OCI-LY7 (cell line): Measurements from ENCODE around the gene ITGAE. TPM values are rescaled to one million over a fixed set of nuclear protein-coding genes. Genes with fewer than 3 reads are reported as not detected.
A peak's percentile ranks its signal among the peaks of the same experiment; 100 is the strongest.

Experiments used
- BruUV-seq: library from RNA; stranded (reverse); fragments of 400-500 nt; replicated peaks from 2 replicates; lab custom pipeline; 2021; lab: Mats Ljungman, UMichigan
- CTCF ChIA-PET: fragments of 300-600 bp; sonication (Branson Sonifier 250); formaldehyde crosslinking; loops from one replicate; lab custom pipeline; 2022; ENCODE audit warnings: antibody characterized with exemption; ENCODE audit not compliant: unreplicated experiment; lab: Charles Lee
- POLR2A ChIA-PET: fragments of 300-600 bp; sonication (Branson Sonifier 250); formaldehyde crosslinking; loops from one replicate; lab custom pipeline; 2022; ENCODE audit warnings: antibody characterized with exemption; lab: Charles Lee
- DNase-seq: peaks from one replicate; pipeline ENCODE4 v3.0.0-alpha.2; 2015; ENCODE audit warnings: low spot score
- H2AFZ ChIP-seq: fragments of 200-600 bp; sonication (generic), shearing (Covaris generic); 2 replicates; pipeline ENCODE4 v1.6.1; 2014; ENCODE audit warnings: mild to moderate bottlenecking, antibody characterized with exemption, low read length, moderate library complexity
- H3K27ac ChIP-seq: fragments of 200-600 bp; sonication (generic); 2 replicates; pipeline ENCODE4 v1.5.1; 2014; ENCODE audit warnings: mixed run types, low read depth, mild to moderate bottlenecking, moderate library complexity, low read length, inconsistent platforms; ENCODE audit not compliant: poor library complexity, severe bottlenecking
- H3K36me3 ChIP-seq: fragments of 200-600 bp; sonication (generic); 2 replicates; pipeline ENCODE4 v1.6.1; 2014; ENCODE audit warnings: mild to moderate bottlenecking, antibody characterized with exemption, low read length, moderate library complexity, mixed read lengths; ENCODE audit not compliant: insufficient read depth
- H3K4me1 ChIP-seq: fragments of 200-600 bp; sonication (generic); 2 replicates; pipeline ENCODE4 v1.5.1; 2014; ENCODE audit warnings: mild to moderate bottlenecking, low read length; ENCODE audit not compliant: insufficient read depth, poor library complexity, severe bottlenecking
- H3K4me2 ChIP-seq: fragments of 200-600 bp; sonication (generic); 2 replicates; pipeline ENCODE4 v1.6.1; 2014; ENCODE audit warnings: mild to moderate bottlenecking, low read length
- H3K4me3 ChIP-seq: fragments of 200-600 bp; sonication (generic); 2 replicates; pipeline ENCODE4 v1.5.1; 2014; ENCODE audit warnings: mild to moderate bottlenecking, low read depth, low read length; ENCODE audit not compliant: poor library complexity, severe bottlenecking
- H3K79me2 ChIP-seq: fragments of 200-600 bp; sonication (generic); 2 replicates; pipeline ENCODE4 v1.6.1; 2016; ENCODE audit warnings: low read depth, mild to moderate bottlenecking, low read length, moderate library complexity, mixed read lengths; ENCODE audit not compliant: insufficient read depth
- H3K9me2 ChIP-seq: fragments of 200-600 bp; sonication (generic); 2 replicates; pipeline ENCODE4 v1.6.1; 2016; ENCODE audit warnings: mild to moderate bottlenecking, low read length, mixed read lengths; ENCODE audit not compliant: insufficient read depth
- H3K9me3 ChIP-seq: fragments of 200-600 bp; sonication (generic); 2 replicates; pipeline ENCODE4 v1.6.1; 2014; ENCODE audit warnings: mild to moderate bottlenecking, mixed run types, low read length, mixed read lengths
- H4K20me1 ChIP-seq: fragments of 200-600 bp; sonication (generic); 2 replicates; pipeline ENCODE4 v1.6.1; 2014; ENCODE audit warnings: mild to moderate bottlenecking, antibody characterized with exemption, low read length, moderate library complexity, mixed read lengths; ENCODE audit not compliant: insufficient read depth
- EZH2phosphoT487 ChIP-seq: fragments of 200-600 bp; sonication (generic); IDR thresholded peaks from 2 replicates; pipeline ENCODE4 v1.6.1; 2018; ENCODE audit warnings: low read depth, borderline replicate concordance, mild to moderate bottlenecking, mixed run types, antibody characterized with exemption, low read length, moderate library complexity, mixed read lengths
- intact Hi-C: fragments of 100-400 bp; cut with micrococcal nuclease; formaldehyde crosslinking; loops from one replicate; pipeline ENCODE4 v1.10.0; 2022; ENCODE audit not compliant: unreplicated experiment
- total RNA-seq, 2 experiments: library from RNA; depleted of rRNA in 1 of 2; stranded (reverse); fragments of >200 nt in 1 of 2; shearing (Covaris generic) in 1 of 2; gene quantifications; 2 replicates each; pipeline ENCODE4 v1.2.3, GENCODE V29; 2014 to 2022
- TF ChIP-seq, protein P1 (sequence below): fragments of 200-600 bp; sonication (generic); conservative IDR thresholded peaks from 2 replicates; pipeline ENCODE4 v1.5.1; 2014; ENCODE audit warnings: mild to moderate bottlenecking, antibody characterized with exemption, low read length, moderate library complexity, mixed read lengths

The ITGAE gene
- total RNA-seq, 2 experiments from 2014 or later = 52.2 to 61.2 TPM

DNA sequence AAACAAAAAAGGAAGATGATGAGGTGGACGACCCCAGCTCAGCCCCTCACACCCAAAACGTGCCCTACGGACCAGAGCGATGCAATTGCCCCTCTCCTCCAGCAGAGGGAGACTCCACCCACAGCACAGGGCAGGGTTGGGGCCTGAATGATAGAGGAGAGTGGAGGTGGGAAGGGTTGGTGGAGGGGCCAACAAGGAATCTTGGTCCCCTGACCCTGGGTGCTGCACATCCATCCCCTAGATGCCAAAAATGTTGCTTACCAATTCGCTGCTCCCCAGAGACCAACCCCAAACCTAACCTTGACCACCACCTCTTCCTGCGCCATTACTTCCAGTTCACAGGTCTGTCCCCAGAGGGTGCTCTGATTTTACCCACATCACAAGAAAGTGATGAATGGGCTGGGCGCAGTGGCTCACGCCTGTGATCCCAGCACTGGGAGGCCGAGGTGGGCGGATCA is 117.9 kb downstream of the ITGAE start:
- DNase-seq = peak; percentile 78
- H2AFZ ChIP-seq = no peak overlapping the region
- no peaks in the 10 kb centered on the region for H4K20me1 ChIP-seq
- intact Hi-C loops = loop anchor here (1.0 kb wide), 3 partner anchors 11 to 144 kb away; no protein-coding TSS in a partner anchor
- POLR2A ChIA-PET = interaction anchor here (0.5 to 0.7 kb wide), 3 partner anchors 49 to 529 kb away, joined by 3 to 7 read pairs (median 4); no protein-coding TSS in a partner anchor
- H3K4me3 ChIP-seq = no peak overlapping the region
- H3K4me1 ChIP-seq = peaks cover 31% of the 10 kb centered on the region
- TF ChIP-seq EZH2phosphoT487 = no peak
- TF ChIP-seq, protein P1, sequence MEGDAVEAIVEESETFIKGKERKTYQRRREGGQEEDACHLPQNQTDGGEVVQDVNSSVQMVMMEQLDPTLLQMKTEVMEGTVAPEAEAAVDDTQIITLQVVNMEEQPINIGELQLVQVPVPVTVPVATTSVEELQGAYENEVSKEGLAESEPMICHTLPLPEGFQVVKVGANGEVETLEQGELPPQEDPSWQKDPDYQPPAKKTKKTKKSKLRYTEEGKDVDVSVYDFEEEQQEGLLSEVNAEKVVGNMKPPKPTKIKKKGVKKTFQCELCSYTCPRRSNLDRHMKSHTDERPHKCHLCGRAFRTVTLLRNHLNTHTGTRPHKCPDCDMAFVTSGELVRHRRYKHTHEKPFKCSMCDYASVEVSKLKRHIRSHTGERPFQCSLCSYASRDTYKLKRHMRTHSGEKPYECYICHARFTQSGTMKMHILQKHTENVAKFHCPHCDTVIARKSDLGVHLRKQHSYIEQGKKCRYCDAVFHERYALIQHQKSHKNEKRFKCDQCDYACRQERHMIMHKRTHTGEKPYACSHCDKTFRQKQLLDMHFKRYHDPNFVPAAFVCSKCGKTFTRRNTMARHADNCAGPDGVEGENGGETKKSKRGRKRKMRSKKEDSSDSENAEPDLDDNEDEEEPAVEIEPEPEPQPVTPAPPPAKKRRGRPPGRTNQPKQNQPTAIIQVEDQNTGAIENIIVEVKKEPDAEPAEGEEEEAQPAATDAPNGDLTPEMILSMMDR = peak; percentile 95
- peak overlapping the region; percentile 91 for H3K27ac ChIP-seq
- H3K79me2 ChIP-seq = no peaks in the 10 kb centered on the region
- peaks cover 64% of the 10 kb centered on the region for H3K36me3 ChIP-seq
- CTCF ChIA-PET = interaction anchor here (0.6 to 0.7 kb wide), 2 partner anchors 28 to 43 kb away, joined by 3 to 4 read pairs; no protein-coding TSS in a partner anchor
- H3K9me2 ChIP-seq = no peaks in the 10 kb centered on the region
- no peaks in the 10 kb centered on the region for H3K9me3 ChIP-seq
- H3K4me2 ChIP-seq = no peak overlapping the region; the same call in 1 of the 2 replicates
- no TSS peak for BruUV-seq

- BruUV-seq = no TSS peak
- Histone ChIP-seq H3K4me3 (no peak overlapping the region), H3K27ac (no peak overlapping the region), H3K4me1 (peaks cover 28% of the 10 kb centered on the region), H4K20me1 (no peaks in the 10 kb centered on the region), H3K9me3 (no peaks in the 10 kb centered on the region), H3K4me2 (no peak overlapping the region), H3K79me2 (no peaks in the 10 kb centered on the region), H3K36me3 (peaks cover 73% of the 10 kb centered on the region), H3K9me2 (no peaks in the 10 kb centered on the region), H2AFZ (no peak overlapping the region)
- no peak for DNase-seq
- ChIA-PET CTCF (interaction anchor here (0.5 kb wide), 1 partner anchor 38 kb away, joined by 3 read pairs; no protein-coding TSS in a partner anchor), POLR2A (interaction anchor here (0.6 kb wide), 1 partner anchor 17 kb away, joined by 4 read pairs; no protein-coding TSS in a partner anchor)
- TF ChIP-seq EZH2phosphoT487 = no peak
- TF ChIP-seq, protein P1 = no peak
- intact Hi-C loops = no loop called here
Observed at GRCh38 chr17:3682033-3682432, 119.0 kb downstream of the ITGAE start.

DNA sequence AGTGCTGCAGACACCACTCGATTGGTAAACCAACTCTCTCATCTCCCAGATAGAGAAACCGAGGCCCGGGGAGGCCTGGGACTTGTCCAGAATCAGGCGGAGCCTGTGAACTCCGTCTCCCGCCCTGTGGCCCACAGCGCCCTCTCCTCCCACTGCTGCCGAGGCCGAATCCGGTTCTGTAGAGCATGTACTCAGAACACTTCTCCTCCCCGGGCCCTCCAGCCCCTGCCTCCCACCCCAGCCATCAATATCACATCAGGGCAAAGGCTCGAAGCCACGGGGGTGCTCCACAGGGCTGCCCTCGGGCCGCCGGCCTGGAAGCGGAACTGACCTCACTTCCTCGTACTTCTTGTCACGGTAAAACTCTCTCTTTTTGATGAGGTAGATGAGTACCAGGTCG is 119.4 kb downstream of the ITGAE start:
- Histone ChIP-seq H3K4me3 (no peak overlapping the region), H3K4me2 (no peak overlapping the region), H3K9me3 (no peaks in the 10 kb centered on the region), H3K9me2 (no peaks in the 10 kb centered on the region), H3K79me2 (no peaks in the 10 kb centered on the region), H3K36me3 (peaks cover 76% of the 10 kb centered on the region), H4K20me1 (no peaks in the 10 kb centered on the region), H2AFZ (no peak overlapping the region), H3K27ac (no peak overlapping the region), H3K4me1 (peaks cover 28% of the 10 kb centered on the region)
- DNase-seq = no peak
- TF ChIP-seq, protein P1 = no peak
- TF ChIP-seq EZH2phosphoT487 = no peak
- ChIA-PET CTCF (interaction anchor here (0.5 kb wide), 1 partner anchor 66 kb away, joined by 3 read pairs; no protein-coding TSS in a partner anchor), POLR2A (no interaction called here)
- BruUV-seq = no TSS peak
- intact Hi-C loops = no loop called here
